LNCAP (cell line): ENCODE measurements around the gene AP3B1.

Source experiments
- TF ChIP-seq, protein P1 (sequence below): fragments of 450-650 bp; IDR thresholded peaks from 2 replicates; pipeline ENCODE4 v1.5.1; 2017; ENCODE audit warnings: mild to moderate bottlenecking

AP3B1 gene

GRCh38 chr5:77972469-77973252 lies 321.8 kb downstream of the AP3B1 start:
- TF ChIP-seq, protein P1, sequence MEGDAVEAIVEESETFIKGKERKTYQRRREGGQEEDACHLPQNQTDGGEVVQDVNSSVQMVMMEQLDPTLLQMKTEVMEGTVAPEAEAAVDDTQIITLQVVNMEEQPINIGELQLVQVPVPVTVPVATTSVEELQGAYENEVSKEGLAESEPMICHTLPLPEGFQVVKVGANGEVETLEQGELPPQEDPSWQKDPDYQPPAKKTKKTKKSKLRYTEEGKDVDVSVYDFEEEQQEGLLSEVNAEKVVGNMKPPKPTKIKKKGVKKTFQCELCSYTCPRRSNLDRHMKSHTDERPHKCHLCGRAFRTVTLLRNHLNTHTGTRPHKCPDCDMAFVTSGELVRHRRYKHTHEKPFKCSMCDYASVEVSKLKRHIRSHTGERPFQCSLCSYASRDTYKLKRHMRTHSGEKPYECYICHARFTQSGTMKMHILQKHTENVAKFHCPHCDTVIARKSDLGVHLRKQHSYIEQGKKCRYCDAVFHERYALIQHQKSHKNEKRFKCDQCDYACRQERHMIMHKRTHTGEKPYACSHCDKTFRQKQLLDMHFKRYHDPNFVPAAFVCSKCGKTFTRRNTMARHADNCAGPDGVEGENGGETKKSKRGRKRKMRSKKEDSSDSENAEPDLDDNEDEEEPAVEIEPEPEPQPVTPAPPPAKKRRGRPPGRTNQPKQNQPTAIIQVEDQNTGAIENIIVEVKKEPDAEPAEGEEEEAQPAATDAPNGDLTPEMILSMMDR, result no peak

- TF ChIP-seq, protein P1, result no peak
Measured at GRCh38 chr5:77971776-77972468, 322.6 kb downstream of the AP3B1 start.

GRCh38 chr5:77970891-77971290 lies 323.6 kb downstream of the AP3B1 start:
- TF ChIP-seq, protein P1, result no peak

DNA sequence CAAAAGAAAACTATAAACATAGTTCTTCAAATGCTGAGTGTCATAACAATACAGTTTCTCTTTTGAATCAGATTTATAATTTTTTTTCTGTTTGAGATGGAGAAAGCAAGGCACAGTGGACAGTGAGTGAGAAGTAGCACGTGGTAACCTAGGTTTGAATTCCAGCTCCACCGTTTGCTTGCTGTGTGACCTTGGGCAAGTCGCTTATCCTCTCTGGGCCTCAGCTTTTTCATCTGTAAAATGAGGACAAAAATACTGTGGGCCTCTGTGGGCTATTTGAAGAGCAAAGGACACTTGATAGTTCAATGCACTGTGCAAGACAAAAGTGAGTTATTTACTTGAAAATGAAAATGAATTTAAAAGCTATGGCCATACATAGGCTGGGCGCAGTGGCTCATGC lies 330.7 kb downstream of the AP3B1 start:
- TF ChIP-seq, protein P1, result no peak

GRCh38 chr5:77960863-77961396 lies 333.6 kb downstream of the AP3B1 start:
- TF ChIP-seq, protein P1, result no peak

DNA sequence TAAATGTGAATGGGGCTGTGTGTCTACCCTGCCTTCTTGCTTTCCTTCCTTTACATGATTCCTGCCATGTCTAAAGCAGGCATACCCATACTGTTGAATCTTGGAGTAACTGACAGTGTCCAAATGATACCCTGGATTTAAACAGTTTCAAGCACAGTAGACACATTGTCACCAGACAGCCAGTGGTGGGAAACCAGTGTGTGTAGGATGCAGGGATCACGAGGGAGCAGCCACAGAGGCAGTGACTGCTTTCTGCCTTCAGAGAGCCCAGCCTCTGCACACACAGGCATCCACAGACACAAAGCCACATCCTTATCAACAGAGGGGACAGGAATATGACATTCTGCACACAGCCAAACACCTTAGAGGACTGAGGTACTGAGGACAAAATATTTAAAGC lies 334.2 kb downstream of the AP3B1 start:
- TF ChIP-seq, protein P1, result no peak

GRCh38 chr5:77958642-77959330 lies 335.7 kb downstream of the AP3B1 start:
- TF ChIP-seq, protein P1, result no peak
